ENCODE data around the gene SULT2B1.
"Not testable (repeated sequence)": the region's sequence is repeated elsewhere in the genome, so short reads cannot be mapped to it uniquely, and the experiment has no call there.

Gene SULT2B1

GRCh38 chr19:48624791-48625723 lies 73.1 kb downstream of the SULT2B1 start:
- no peak for DNase-seq

- no peak for DNase-seq
Observed at GRCh38 chr19:48625891-48626327, 73.9 kb downstream of the SULT2B1 start.

- no peak for DNase-seq
Observed at GRCh38 chr19:48627201-48627864, 75.4 kb downstream of the SULT2B1 start.

GRCh38 chr19:48627865-48628314 lies 75.9 kb downstream of the SULT2B1 start:
- DNase-seq = no peak

- no peak for DNase-seq
Observed at GRCh38 chr19:48628486-48629296, 76.7 kb downstream of the SULT2B1 start.

- no peak for DNase-seq
Observed at GRCh38 chr19:48629297-48629598, 77.3 kb downstream of the SULT2B1 start.

GRCh38 chr19:48629599-48630295 lies 77.8 kb downstream of the SULT2B1 start:
- peak; percentile 93 for DNase-seq

GRCh38 chr19:48630296-48631063 lies 78.5 kb downstream of the SULT2B1 start:
- DNase-seq = no peak

GRCh38 chr19:48631225-48631624 lies 79.3 kb downstream of the SULT2B1 start:
- DNase-seq = no peak

- DNase-seq = not testable (repeated sequence)
Observed at GRCh38 chr19:48632286-48632685, 80.3 kb downstream of the SULT2B1 start.

GRCh38 chr19:48632692-48633147 lies 80.7 kb downstream of the SULT2B1 start:
- no peak for DNase-seq

GRCh38 chr19:48633148-48634035 lies 81.4 kb downstream of the SULT2B1 start:
- DNase-seq = no peak

GRCh38 chr19:48634036-48634342 lies 82.0 kb downstream of the SULT2B1 start:
- DNase-seq = no peak

- DNase-seq = peak; percentile 87
Observed at GRCh38 chr19:48634424-48635262, 82.7 kb downstream of the SULT2B1 start.

GRCh38 chr19:48635263-48635965 lies 83.4 kb downstream of the SULT2B1 start:
- no peak for DNase-seq

GRCh38 chr19:48635966-48636858 lies 84.2 kb downstream of the SULT2B1 start:
- no peak for DNase-seq

- no peak for DNase-seq
Observed at GRCh38 chr19:48636859-48637448, 85.0 kb downstream of the SULT2B1 start, which contains the start of gene DBP. Gene DBP (minus strand): TSS chr19:48637379. CDS start chr19:48636994, 385 bp downstream.
